Posterior vena cava (tissue), 2 donors: ENCODE results near the gene NOP14. TPM values are rescaled to one million over a fixed set of nuclear protein-coding genes. Genes with fewer than 3 reads are reported as not detected.
"Not testable (repeated sequence)": the region's sequence is repeated elsewhere in the genome, so short reads cannot be mapped to it uniquely, and the experiment has no call there.

Experiments
- DNase-seq: peaks from one replicate; pipeline ENCODE4 v3.0.0-alpha.2; 2020; ENCODE audit warnings: low spot score
- intact Hi-C, 2 donors: fragments of 100-400 bp; cut with DNase I; formaldehyde crosslinking; loops; one replicate each; pipeline versions ENCODE4 v1.14.1 to v1.14.2; 2022 to 2023
- total RNA-seq, 2 donors: library from RNA; stranded (reverse); fragmentation: NEBNext Ultra II Directional; extraction: Animal tissue kit (Norgen Biotek cat#: 25700); gene quantifications; one replicate each; pipeline ENCODE4 v1.2.1, GENCODE V29; 2021
- donor health status: DM: yes; HTN: yes; CAD: no.
- donor health status: DM: yes; HTN: yes; CAD: no.

NOP14 gene
- total RNA-seq, 2 donors from 2014 or later, result 16.1 to 20.5 TPM

DNA sequence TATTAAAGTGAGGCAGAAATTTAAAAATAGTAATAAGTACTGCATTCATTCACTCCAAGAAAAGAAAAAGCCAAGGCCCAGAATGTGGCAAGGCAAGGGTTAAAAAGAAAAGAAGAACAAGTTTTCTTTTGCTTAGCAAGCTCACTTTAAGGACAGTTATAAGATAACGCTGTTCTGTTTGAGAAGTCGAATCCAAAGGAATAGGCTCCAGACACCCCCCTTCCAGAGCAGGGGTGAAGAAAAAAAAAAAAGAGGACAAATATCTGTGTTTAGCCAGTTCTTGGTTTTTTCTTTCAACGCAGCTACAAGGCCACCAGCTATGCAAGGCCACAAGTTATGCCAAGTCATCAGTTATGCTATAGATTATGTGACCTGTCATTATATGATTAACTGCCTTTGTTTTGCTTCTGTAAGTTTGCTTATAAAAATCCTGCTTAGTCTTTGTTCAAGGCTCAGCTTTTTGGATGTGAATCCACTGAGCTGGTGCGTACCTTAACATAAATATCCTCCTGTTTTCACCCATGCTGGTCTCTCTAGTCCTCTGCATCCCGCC lies 1.6 kb upstream of the NOP14 start:
- intact Hi-C loops, result loop anchor here in 1 of 2 donors (10.0 kb wide), 1 partner anchor 720 kb away; the partner anchor contains the start of genes HAUS3 and POLN
- DNase-seq, result no peak

DNA sequence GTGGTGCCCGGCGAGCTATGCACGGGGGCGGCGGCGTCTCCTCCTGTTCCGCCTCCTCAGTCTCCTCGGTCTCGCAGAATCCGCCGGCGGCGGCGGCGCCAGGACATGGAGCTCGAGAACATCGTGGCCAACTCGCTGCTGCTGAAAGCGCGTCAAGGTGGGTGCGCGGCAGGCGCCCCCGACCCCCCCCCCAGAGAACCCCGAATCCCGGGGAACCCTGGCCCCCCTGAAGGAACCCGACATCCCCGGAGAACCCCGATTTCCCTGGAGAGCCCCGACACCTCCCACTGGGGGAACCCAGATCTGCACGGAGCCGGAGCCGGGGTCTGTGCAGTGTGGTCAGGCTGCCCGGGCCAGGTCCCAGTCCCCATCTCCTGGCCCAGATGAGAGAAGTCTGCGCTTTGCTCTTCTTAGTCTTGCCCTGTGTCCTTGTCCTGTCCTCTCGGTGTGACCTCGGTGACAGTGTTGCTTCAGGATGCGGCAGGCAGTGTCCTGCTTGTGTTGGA lies 813 bp upstream of the NOP14 start:
- intact Hi-C loops, result loop anchor here in 1 of 2 donors (10.0 kb wide), 1 partner anchor 719 kb away; the partner anchor contains the start of genes HAUS3 and POLN
- no peak for DNase-seq

DNA sequence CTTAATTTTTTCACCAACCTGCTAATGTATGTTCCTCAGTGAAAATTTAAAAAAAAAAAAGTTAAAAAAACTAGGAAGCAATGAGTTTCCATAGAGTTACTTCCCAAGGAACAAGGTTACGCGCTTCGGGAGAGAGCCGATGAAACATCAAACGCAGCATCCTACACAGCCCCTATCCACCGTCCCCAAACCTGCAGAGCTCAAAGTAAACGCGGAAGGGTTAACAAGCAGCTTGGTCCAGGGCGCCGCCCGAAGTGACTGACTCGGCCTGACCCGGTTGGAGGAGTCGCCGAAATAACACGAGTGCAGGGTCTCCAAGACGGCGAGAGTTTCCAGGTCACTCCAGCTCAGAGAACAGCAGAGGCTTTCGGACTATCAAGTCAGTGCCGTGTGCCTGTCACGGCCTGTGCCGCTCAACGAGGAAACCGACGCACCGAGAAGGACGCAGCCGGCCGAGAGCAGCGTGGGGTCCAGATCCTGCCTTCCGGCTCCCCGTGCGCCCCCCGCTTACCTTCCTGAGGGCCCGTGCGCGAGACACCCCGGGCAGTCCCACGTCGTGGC lies 512 bp downstream of the NOP14 start:
- no peak for DNase-seq
- intact Hi-C loops, result loop anchor here in 1 of 2 donors (10.0 kb wide), 1 partner anchor 718 kb away; the partner anchor contains the start of genes HAUS3 and POLN

DNA sequence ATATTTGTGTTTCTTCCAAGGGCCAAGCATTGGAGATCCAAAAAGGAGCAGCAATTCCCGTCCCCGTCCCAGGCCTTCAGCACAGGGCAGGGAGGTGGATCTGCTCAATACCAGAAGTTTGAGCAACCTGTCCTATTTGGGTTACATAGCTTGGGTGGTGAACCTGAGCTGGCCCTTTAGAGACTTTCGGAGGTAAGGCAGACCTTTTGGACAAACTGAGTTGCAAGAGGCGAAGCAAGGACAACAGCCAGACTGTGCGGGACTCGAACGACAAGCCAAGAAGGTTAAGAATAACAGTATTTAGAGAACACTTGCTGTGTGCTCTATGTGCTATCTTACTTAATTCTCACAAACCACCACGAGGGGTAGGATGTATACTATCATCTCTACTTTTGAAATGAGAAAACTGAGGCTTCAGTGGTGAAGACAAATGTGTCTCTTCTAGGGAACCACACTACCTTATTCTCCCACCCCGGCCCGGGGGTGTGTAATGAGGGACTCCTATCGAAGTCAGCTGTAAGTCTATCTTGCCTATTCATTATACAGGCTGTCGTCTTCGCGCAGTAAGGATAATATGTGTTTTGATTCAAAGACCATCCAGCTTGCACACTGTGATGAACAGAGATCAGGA lies 1.3 kb downstream of the NOP14 start:
- intact Hi-C loops, result loop anchor here in 1 of 2 donors (10.0 kb wide), 1 partner anchor 717 kb away; the partner anchor contains the start of genes HAUS3 and POLN

DNA sequence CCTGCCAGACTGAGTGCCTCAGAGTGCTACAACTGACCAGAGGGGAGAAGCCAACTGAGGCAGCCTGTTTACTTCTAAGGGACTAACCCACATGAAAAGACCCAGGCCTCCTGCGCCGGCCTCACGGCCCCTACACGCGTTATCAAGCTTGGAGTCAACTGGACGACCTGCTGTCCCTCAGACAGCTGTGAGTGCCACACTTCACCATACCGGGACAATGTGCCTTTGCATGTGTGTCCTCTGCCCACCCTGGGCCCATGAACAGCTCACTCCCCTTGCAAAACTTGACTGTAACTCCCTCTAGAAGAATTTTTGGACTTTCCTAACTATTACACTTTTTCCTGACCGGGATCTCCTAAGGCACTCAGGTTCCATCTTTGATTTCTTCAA lies 1.8 kb downstream of the NOP14 start:
- no peak for DNase-seq
- intact Hi-C loops, result loop anchor here in 1 of 2 donors (10.0 kb wide), 1 partner anchor 717 kb away; the partner anchor contains the start of genes HAUS3 and POLN

More for the DNA sequence above, 1.3 kb downstream of the NOP14 start:
- no peak for DNase-seq

DNA sequence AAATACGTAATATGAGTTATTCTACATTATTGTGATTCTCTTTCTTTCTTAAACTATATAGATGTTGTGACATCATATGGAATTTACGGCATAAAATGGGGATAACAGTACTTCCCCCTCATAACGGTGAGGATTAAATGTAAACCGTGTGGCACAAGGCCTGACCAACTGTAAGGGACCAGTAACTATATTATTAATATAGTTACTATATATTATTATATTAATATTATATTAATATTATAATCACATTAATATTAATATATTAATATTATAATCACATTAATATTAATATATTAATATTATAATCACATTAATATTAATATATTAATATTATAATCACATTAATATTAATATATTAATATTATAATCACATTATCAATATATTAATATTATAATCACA lies 2.8 kb downstream of the NOP14 start:
- intact Hi-C loops, result loop anchor here in 1 of 2 donors (10.0 kb wide), 1 partner anchor 716 kb away; the partner anchor contains the start of genes HAUS3 and POLN

DNA sequence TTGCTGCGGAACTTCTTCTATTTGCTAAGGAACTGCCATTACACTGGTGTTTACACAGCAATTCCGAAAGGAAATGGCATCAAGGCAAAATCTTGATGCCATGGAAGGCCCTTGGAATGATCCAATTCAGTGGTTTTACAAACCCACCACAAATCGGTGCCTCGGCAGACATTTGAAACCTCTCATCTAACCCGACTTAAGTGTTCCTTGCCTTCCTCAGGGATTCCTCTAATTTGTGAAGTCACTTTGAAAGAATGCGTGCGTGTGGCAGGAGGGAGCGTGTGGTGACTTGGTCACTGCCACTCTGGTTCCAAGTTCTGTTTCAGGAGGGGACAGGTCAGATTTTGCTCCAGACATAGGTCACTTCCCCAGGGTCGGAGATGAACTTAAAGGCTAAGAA lies 4.8 kb downstream of the NOP14 start:
- intact Hi-C loops, result no loop called here

More for the DNA sequence above, 2.8 kb downstream of the NOP14 start:
- not testable (repeated sequence) for DNase-seq

DNA sequence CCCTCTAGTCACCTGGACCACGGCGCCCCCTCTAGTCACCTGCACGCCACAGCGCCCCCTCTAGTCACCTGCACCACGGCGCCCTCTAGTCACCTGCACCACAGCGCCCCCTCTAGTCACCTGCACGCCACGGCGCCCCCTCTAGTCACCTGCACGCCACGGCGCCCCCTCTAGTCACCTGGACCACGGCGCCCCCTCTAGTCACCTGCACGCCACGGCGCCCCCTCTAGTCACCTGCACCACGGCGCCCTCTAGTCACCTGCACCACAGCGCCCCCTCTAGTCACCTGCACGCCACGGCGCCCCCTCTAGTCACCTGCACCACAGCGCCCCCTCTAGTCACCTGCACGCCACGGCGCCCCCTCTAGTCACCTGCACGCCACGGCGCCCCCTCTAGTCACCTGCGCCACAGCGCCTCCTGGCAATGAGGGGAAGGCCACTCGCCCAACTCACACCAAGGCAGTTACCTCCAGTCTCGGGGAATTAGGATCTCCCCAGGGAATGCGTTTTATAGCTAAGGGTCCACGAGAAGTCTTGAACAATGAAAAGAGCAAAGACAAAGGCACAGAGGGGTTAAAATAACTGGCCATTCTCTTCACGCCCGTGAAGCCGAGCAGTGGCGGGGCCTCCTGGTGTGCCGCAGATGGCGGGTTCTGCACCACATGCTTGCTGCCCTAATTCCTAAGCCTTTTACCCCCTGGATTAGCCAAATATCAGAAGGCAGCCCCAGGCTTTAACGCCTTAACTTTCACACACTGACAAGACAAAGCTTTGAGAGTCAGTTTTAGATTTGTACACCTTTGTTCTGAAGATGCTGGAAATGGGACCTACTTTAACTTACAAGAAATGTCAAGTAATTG lies 7.8 kb downstream of the NOP14 start:
- peak; percentile 45 for DNase-seq
- intact Hi-C loops, result not testable (repeated sequence)

More for the DNA sequence above, 4.8 kb downstream of the NOP14 start:
- no peak for DNase-seq

DNA sequence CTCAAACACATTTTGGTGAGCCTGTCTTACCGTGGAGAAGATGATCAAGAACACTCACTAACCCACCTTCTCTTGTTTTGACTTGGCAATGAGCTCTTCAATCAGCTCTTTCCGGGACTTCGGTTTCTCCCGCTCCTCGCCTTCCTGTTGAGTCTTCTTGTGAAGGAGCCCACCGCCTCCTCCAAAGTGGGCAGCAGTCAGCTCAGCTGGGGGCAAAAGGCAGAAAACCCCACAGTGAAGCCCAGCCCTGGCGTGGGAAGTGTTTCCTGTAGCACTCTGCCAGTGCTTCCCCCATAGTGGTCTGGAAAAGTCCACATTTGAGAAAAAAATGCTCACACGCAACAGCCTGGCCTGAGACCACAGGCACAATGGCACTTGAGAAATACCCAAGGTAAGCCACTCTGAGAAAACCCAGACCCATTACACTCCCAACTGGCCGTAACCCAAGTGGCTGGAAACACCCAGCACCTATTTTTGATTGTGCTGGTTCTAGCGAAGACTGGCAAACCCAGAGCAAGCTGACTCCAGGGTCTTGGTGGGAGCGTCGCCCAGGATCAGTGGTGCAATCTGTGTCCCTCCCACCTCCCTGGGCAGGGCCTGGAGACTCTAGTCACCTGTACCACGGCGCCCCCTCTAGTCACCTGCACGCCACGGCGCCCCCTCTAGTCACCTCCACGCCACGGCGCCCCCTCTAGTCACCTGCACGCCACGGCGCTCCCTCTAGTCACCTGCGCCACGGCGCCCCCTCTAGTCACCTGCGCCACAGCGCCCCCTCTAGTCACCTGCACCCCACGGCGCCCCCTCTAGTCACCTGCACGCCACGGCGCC lies 8.6 kb downstream of the NOP14 start:
- DNase-seq, result peak; percentile 16
- intact Hi-C loops, result no loop called here

DNA sequence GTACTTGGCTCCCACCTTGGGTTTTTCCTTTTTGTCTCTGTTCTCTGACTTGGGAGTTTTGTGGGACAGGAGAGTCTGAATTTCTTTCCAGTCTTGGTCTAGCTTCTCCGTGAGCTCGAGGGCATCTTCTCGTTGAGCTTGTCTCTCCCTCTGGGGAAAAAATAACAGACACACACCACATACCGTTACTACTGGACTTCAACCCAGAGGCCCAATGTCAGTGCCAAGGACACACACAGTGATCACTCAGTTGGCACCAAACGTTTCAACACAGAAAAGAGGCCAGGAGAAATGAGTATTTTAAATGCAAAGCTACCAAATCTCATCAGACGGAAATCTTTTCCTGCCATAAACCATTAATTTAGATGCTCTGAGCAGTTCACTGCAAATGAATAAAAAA lies 9.7 kb downstream of the NOP14 start:
- intact Hi-C loops, result no loop called here
- DNase-seq, result no peak

DNA sequence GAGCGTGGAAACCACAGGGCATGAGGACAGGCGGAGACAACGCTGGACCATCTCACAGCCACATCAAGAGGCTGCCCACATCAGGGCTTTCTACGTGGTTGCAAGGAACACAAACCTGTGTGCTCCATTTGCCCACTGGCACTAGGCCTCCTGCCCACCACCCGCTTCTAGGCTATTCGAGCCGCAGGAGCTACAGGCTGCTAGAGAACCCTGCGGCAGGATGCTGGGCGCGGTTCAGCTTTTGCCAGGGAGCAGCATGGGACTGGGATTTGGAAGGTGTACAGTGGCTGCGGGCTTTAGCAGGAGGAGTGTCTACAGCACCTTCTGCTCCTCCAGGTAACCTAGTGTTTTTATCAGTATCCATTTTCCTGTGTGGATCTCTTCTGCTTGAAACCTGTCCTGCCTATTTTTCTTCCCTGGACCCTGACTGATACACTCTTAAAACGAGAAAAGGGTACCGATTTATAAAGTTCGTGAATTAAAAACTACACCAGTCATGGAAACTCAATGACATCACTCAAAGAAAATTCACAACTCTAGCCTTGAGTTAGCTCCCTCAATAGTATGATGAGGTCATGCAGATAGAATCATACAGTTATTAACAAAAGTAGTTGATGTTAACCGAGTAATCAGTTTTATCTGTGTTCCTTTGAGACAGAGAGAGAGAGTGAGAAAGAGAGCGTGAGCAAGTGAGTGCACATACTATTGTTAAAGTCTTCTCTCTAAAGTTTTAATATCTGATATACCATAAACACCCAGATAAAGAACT lies 12.8 kb downstream of the NOP14 start:
- DNase-seq, result no peak

DNA sequence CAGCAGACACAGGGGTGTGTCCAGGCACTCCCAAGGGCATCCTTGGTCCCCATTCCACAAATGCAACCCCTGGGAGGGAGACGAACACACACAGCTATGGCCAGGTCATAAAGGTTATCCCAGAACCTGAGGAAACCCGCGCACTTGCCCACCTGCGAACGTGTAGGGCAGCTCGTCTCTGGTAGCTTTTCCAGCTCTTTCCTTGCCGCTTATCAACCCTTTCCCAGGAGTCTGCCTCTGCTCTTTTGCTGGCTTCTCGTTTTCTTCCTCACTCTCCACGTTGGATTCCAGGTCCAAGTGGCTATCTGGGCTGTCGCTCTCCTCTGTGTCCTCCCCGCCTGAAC lies 13.5 kb downstream of the NOP14 start:
- DNase-seq, result no peak
- intact Hi-C loops, result no loop called here

More for the DNA sequence above, 12.8 kb downstream of the NOP14 start:
- intact Hi-C loops, result no loop called here

DNA sequence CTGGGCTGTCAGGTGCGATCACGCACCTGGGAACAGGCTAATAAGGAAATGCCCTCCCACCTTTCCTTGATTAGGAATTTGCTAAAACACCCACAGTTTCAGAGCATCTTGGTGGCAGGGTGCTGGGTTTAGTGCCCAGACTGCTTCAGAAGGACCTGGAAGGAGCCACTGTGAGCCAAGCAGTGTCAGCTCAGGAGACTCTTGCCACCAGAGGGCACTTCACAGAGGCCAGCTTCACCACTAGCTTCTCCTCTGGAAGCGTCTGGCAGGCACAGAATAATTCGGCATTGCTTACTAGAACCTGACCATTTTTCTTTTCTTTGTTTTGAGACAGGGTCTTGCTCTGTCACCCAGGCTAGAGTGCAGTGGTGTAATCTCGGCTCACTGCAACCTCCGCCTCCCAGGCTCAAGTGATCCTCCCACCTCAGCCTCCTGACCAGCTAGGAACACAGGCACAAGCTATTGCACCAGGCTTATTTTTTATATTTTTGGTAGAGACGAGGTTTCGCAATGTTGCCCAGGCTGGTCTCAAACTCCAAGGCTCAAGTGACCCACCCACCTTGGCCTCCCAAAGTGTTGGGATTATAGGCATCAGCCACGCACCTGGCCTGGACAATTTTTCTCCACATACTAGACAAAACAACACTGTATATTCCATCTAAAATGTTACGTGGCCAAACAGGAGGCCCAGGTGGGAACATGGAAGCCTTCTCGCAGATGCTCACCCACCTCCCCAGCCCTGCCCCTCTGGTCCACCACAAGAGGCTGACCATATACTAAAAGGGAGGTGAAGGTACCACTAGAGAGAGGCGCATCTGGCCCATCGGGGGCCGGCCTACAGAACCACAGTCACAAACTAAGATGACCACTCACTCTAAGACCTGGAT lies 14.1 kb downstream of the NOP14 start:
- DNase-seq, result peak; percentile 54

DNA sequence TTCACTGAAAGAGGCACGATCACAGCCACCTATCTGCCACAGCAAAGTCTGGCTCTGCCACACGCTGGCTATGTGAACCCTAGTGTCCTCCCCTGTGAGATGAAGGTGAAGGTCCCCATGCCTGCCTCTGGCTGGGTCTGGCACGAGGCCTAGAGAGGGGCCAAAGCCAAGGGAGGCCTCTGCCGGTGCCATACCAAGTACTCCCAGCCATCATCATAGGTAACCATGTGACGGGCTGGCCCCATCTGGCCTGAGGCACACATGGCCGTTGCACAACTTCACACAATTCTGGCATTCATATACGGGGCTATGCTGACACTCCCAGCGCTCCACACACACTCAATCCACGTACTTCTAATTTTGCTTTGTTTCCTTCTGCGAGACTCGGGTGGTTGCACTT lies 15.3 kb downstream of the NOP14 start:
- intact Hi-C loops, result no loop called here
- peak; percentile 65 for DNase-seq

More for the DNA sequence above, 14.1 kb downstream of the NOP14 start:
- intact Hi-C loops, result no loop called here

DNA sequence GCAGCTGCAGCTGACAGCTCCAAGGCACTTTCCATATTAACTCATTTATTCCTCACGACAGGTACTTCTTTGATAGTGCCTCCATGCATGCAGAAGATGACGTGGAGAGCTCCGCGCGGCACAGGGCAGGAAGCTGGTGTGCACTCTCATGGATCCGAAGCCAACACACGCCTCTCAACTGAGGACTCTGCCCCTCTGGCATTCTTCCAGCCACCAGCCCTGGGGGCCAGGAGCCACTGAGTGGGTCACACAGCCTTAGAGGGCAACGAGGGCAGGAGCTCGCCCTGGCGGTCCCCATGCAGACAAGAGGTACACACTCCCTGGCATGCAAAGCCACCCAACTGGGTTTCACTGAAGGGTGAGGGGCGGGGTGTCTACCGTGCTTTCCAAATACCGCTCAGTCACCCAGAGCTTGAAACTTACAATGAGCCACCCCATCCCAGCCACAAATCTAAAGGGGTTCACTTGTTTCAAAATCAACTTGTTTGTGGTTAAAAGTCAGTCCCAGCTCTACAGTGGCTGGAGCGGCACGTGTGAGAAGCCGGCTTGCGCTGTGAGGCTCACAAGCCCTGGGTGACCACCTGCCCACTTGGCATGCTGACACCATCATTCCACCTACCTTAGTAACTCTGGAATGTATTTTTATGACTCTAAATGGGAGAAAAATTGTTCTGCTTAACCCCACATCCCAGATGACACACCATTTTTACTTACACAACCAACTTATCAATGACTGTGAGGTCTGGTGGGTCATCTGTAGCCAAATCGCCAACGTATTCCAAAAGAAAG lies 16.2 kb downstream of the NOP14 start:
- DNase-seq, result no peak
- intact Hi-C loops, result no loop called here
